GM21717 (cell line): ENCODE measurements around the gene CSTA.
A peak's percentile ranks its signal among the peaks of the same experiment; 100 is the strongest.
"Not testable (repeated sequence)": the region's sequence is repeated elsewhere in the genome, so short reads cannot be mapped to it uniquely, and the experiment has no call there.

Experiments used
- ATAC-seq: cut with Tn5 transposase; IDR thresholded peaks from one replicate; pipeline ENCODE4 v1.9.1; 2021; ENCODE audit warnings: mild to moderate bottlenecking, moderate library complexity; ENCODE audit not compliant: unreplicated experiment

CSTA gene

GRCh38 chr3:122322095-122323075, 2.7 kb upstream of the CSTA start:
- peak; percentile 70 for ATAC-seq

DNA sequence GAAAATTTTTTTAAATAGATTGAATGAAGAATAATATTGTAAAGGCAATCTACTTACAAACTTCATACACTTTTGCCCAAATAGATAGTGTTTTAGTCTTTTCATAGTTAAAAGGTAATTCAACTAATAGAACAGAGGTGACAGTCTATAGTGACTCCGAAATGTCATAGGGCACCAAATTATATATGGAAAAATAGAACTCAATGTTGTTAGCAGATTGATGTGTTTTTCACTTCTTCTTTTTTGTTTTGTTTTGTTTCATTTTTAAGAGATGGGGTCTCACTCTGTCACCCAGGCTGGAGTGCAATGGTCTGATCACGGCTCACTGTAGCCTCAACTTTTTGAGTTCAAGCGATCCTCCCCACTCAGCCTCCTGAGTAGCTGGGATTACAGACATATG, 721 bp downstream of the CSTA start:
- ATAC-seq, result no peak

DNA sequence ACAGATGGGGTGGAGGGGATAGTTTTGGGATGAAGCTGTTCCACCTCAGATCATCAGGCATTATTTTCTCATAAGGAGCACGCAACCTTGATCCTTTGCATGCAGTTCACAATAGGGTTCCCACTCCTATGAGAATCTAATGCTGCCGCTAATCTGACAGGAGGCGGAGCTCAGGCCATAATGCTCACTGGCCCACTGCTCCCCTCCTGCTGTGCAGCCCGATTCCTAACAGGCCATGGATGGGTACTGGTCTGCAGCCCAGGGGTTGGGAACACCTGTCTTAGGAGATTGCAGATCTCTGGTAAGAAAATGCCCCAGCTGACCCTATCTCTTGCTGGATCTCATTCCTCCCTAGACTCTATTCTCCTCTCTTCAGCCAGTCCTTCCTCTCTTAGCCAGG, 6.8 kb downstream of the CSTA start:
- ATAC-seq, result no peak

- ATAC-seq, result no peak
Observed at GRCh38 chr3:122332551-122332950, 7.5 kb downstream of the CSTA start.

DNA sequence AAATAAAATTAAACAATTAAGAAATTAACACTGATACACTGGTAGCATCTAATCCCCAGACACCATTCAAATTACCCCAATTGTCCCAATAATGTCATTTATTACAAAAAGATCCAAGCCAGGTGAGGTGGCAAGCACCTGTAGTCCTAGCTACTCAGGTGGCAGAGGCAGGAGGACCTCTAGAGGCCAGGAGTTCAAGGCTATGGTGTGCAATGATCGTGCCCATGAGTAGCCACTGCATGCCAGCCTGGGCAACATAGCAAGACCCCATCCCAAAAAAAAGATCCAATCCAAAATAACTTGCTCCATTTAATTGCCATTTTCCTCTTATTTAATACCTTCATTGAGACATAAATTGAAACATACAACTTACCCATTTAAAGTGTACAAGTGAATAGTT, 17.8 kb downstream of the CSTA start:
- ATAC-seq, result no peak

GRCh38 chr3:122343654-122344053, 18.6 kb downstream of the CSTA start:
- ATAC-seq, result no peak

GRCh38 chr3:122349171-122349570, 24.1 kb downstream of the CSTA start:
- ATAC-seq, result no peak

- ATAC-seq, result no peak
Observed at GRCh38 chr3:122350814-122351418, 25.9 kb downstream of the CSTA start.

DNA sequence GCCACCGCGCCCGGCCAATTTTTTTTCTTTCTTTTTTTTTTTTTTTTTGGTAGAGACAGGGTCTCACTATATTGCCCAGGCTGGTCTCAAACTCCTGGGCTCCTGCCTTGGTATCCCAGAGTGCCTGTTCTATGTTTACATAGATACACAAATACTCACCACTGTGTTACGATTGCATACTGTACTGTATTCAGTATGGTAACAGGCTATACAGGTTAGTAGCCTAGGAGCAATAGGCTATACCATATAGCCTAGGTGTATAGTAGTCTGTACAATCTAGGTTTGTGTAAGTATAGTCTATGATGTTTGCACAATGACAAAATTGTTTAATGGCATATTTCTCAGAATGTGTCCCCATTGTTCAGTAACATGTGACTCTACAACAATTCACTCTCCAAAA, 26.6 kb downstream of the CSTA start:
- no peak for ATAC-seq

DNA sequence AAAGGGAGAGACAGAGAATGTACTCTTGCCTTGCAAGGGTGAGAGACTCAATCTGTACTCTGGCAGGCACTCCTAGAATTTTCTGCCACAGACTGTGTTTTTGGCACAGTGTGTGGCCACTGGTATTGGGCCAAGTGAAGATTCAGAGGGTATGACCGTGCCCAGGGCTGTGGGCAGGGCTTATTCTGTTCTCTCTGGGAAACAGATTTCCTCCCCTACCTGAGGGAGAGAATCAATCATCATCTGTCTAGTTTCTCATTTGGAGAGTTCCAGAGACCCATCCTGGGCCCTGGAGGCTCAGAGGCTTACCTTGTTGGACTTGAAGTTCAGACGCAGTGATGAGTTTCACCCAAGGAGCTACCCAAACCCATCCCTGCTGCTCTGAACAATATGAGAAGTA, 28.2 kb downstream of the CSTA start:
- no peak for ATAC-seq

- ATAC-seq, result no peak
Observed at GRCh38 chr3:122353893-122354401, 28.9 kb downstream of the CSTA start.

DNA sequence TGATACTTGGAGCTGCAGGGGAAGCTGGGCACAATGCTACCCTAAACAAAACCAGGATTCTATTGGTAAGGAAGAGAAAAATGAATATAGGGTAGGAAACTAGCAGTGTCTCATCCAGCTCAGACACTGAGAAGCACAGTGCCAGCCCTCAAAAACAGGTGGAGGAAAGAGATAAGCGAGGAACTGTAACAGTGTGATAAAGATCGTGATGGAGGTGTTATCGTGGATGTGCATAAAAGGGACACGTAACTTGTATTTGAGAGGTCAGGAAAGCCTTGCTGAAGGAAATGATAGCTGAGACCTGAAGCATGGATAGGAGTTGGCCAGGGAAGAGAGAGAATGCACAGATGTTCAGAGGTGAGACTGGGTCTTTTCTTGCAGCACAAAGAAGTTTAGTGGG, 30.6 kb downstream of the CSTA start:
- no peak for ATAC-seq

GRCh38 chr3:122356402-122356801, 31.4 kb downstream of the CSTA start:
- no peak for ATAC-seq

- no peak for ATAC-seq
Observed at GRCh38 chr3:122357828-122358702, 33.0 kb downstream of the CSTA start.

- no peak for ATAC-seq
Observed at GRCh38 chr3:122358703-122359032, 33.6 kb downstream of the CSTA start.

DNA sequence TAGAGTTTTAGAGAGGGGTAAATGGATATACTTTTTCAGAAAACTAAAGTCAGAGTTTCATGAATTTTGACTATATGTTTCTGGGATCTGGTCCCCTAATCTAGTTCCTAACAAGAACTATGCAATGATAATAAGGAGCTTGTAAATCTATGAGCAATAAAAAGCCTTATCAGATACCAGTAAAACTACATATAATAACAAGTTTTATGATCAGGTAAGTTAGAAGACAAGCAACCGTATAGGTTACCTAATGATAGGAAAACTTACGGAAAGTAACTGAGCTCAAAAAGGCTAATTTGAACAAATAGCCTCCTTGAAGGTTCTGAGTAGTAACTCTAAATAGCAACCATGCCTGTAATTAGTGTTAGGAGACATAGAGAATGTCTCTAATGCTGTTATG, 37.0 kb downstream of the CSTA start:
- no peak for ATAC-seq

DNA sequence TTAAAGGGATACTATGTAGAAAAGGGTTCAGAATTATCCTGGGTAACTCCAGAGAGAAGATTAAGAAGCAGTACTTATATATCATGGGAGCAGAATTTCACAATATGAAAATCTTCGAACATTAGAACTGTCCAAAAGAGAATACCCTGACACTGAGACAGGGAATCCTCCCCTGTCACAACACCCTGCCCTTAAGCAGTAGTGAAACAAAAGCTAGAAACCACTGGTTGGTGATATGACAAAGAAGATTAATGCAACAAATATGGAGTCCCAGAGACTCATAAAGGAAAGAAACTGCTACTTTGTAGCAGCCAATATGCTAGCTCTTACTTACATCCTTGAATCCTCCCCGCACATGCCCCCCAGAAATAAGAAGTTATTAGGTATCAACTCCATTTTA, 39.4 kb downstream of the CSTA start:
- ATAC-seq, result no peak

GRCh38 chr3:122365073-122365472, 40.0 kb downstream of the CSTA start:
- no peak for ATAC-seq

- ATAC-seq, result not testable (repeated sequence)
Observed at GRCh38 chr3:122365582-122366378, 40.7 kb downstream of the CSTA start.

DNA sequence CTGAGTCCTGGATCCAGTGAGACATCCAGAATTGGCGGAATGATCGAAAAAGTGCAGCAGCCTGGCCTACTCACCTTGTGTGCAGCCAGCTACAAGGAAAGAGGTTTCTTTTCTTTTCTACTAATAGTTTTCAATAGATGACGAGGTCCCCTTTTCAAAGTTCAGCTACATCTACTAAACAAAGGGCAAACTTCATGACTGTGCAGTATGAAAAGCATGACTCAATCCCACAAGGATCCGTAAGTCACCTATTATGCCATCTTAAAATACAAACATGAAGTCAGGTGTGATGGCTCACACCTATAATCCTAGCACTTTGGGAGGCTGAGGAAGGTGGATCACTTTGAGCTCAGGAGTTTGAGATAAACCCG, 41.3 kb downstream of the CSTA start:
- ATAC-seq, result no peak

- ATAC-seq, result no peak
Observed at GRCh38 chr3:122374034-122374433, 49.0 kb downstream of the CSTA start.
